K562 (cell line): ENCODE data around the gene CXCR5. TPM values are rescaled to one million over a fixed set of nuclear protein-coding genes. Genes with fewer than 3 reads are reported as not detected.

ENCODE experiments used
- BCL6 ChIP-seq: fragments of 250-450 bp; sonication (Bioruptor Pico); IDR thresholded peaks from 2 replicates; pipeline ENCODE4 v1.4.0; 2020
- BCOR ChIP-seq: fragments of 450-650 bp; IDR thresholded peaks from 2 replicates; pipeline ENCODE4 v1.6.1; 2016
- CEBPB ChIP-seq: fragments of 450-650 bp; IDR thresholded peaks from 2 replicates; pipeline ENCODE4 v1.6.1; 2016; ENCODE audit warnings: missing genetic modification characterization, missing compliant biosample characterization
- DDX20 ChIP-seq: fragments of 450-650 bp; IDR thresholded peaks from 2 replicates; pipeline ENCODE4 v1.6.1; 2016; ENCODE audit warnings: missing genetic modification characterization, low read depth, mild to moderate bottlenecking, missing compliant biosample characterization, moderate library complexity
- E2F3 ChIP-seq: fragments of 250-450 bp; sonication (Bioruptor Pico); IDR thresholded peaks from 2 replicates; pipeline ENCODE4 v1.4.0; 2020; ENCODE audit warnings: mild to moderate bottlenecking
- EP400 ChIP-seq: fragments of 450-650 bp; IDR thresholded peaks from 2 replicates; pipeline ENCODE4 v1.6.1; 2017; ENCODE audit warnings: antibody characterized with exemption, mild to moderate bottlenecking, moderate library complexity
- ETS2 ChIP-seq: IDR thresholded peaks from 2 replicates; pipeline ENCODE4 v1.6.1; 2016; ENCODE audit warnings: borderline replicate concordance, missing genetic modification characterization, mild to moderate bottlenecking, moderate library complexity, missing compliant biosample characterization; ENCODE audit not compliant: poor library complexity, severe bottlenecking
- HDAC2 ChIP-seq: fragments of 450-650 bp; IDR thresholded peaks from 2 replicates; pipeline ENCODE4 v1.6.1; 2016; ENCODE audit warnings: mild to moderate bottlenecking
- HLTF ChIP-seq: fragments of 450-650 bp; IDR thresholded peaks from 2 replicates; pipeline ENCODE4 v1.6.1; 2016
- IRF9 ChIP-seq: fragments of 450-650 bp; IDR thresholded peaks from 2 replicates; pipeline ENCODE4 v1.6.1; 2016; ENCODE audit warnings: missing biosample characterization, missing genetic modification characterization
- KAT8 ChIP-seq: fragments of 450-650 bp; IDR thresholded peaks from 2 replicates; pipeline ENCODE4 v1.6.1; 2016; ENCODE audit warnings: low read depth, mild to moderate bottlenecking
- KLF16 ChIP-seq: IDR thresholded peaks from 2 replicates; pipeline ENCODE4 v1.6.1; 2016; ENCODE audit warnings: antibody characterized with exemption
- NFIC ChIP-seq: fragments of 450-650 bp; IDR thresholded peaks from 2 replicates; pipeline ENCODE4 v1.6.1; 2017; ENCODE audit warnings: mild to moderate bottlenecking, inconsistent platforms
- NR1H2 ChIP-seq: sonication (generic); formaldehyde crosslinking; IDR thresholded peaks from 2 replicates; pipeline ENCODE4 v1.4.0; 2020; ENCODE audit warnings: mild to moderate bottlenecking, missing genetic modification reagents
- NRF1 ChIP-seq, 2 experiments: fragments of 450-650 bp; IDR thresholded peaks in 1 of 2; conservative IDR thresholded peaks in 1 of 2; 2 replicates each; pipeline ENCODE4 v1.6.1; 2014; ENCODE audit warnings: mild to moderate bottlenecking in 2 of 2
- POLR2H ChIP-seq: IDR thresholded peaks from 2 replicates; pipeline ENCODE4 v1.6.1; 2016; ENCODE audit warnings: missing genetic modification characterization, low read depth, mild to moderate bottlenecking, control low read depth, missing compliant biosample characterization, moderate library complexity
- RBM22 ChIP-seq: fragments of 200-400 bp; formaldehyde crosslinking; IDR thresholded peaks from 2 replicates; pipeline ENCODE4 v1.6.1; 2018; ENCODE audit warnings: low read length, low read depth; ENCODE audit not compliant: poor library complexity, severe bottlenecking
- SMARCA4 ChIP-seq: fragments of 450-650 bp; IDR thresholded peaks from 2 replicates; pipeline ENCODE4 v1.6.1; 2016
- SNIP1 ChIP-seq: fragments of 450-650 bp; IDR thresholded peaks from 2 replicates; pipeline ENCODE4 v1.7.1; 2017; ENCODE audit warnings: low read depth, mild to moderate bottlenecking
- SPI1 ChIP-seq: IDR thresholded peaks from 2 replicates; pipeline ENCODE4 v1.6.1; 2011; ENCODE audit warnings: low read depth, low read length, control low read depth, borderline replicate concordance
- ZBED1 ChIP-seq: IDR thresholded peaks from 2 replicates; pipeline ENCODE4 v1.6.1; 2014
- ZEB2 ChIP-seq: fragments of 450-650 bp; IDR thresholded peaks from 2 replicates; pipeline ENCODE4 v1.6.1; 2016
- ZKSCAN1 ChIP-seq: fragments of 150-350 bp; IDR thresholded peaks from 2 replicates; pipeline ENCODE4 v1.6.1; 2016; ENCODE audit warnings: low read depth, low read length
- ZNF224 ChIP-seq: sonication (generic); formaldehyde crosslinking; IDR thresholded peaks from 2 replicates; pipeline ENCODE4 v1.8.0; 2022; ENCODE audit warnings: mild to moderate bottlenecking, missing genetic modification reagents
- ZNF717 ChIP-seq: fragments of 250-450 bp; sonication (Bioruptor Pico); IDR thresholded peaks from 2 replicates; pipeline ENCODE4 v1.5.0; 2021
- polyA plus RNA-seq, 8 experiments: library from polyadenylated mRNA; depleted of rRNA in 4 of 8; stranded (reverse) in 5 of 8; unstranded in 3 of 8; fragments of >200 nt; fragmentation: Nextera tagmentation in 2 of 8; fragmentation: Illumina TruSeq in 1 of 8; extraction: Ambion mirVana in 2 of 8; extraction: Trizol in 1 of 8; gene quantifications; 2 replicates each; pipeline versions ENCODE4 v1.2.1 to v1.2.3, GENCODE V29; 2011 to 2014; ENCODE audit warnings: inconsistent platforms in 1 of 8, missing spikeins in 1 of 8
- total RNA-seq, 7 experiments: library from RNA; depleted of rRNA in 6 of 7; stranded (reverse); fragments of >200 nt in 6 of 7; fragmentation: Illumina TruSeq in 2 of 7; extraction: Trizol in 2 of 7; gene quantifications; 2 replicates each; pipeline versions ENCODE4 v1.2.1 to v1.2.3, GENCODE V29; 2011 to 2021; ENCODE audit warnings: low replicate concordance in 1 of 7

The CXCR5 gene
- total and polyA plus RNA-seq, 9 of the 15 experiments (the other 6 are each of a cell fraction or from before 2014, with no cell fraction given): 0.03 to 0.06 TPM; not detected in 7

GRCh38 chr11:118917481-118918127 lies 33.9 kb downstream of the CXCR5 start (continued):
- TF ChIP-seq SPI1 (0 out of 2 replicates have a peak, but pooled peaks have one; percentile 15), ZNF224 (no peak), ETS2 (tag) (no peak), DDX20 (tag) (no peak), KAT8 (no peak), NRF1 (conservative IDR thresholded peaks at IDR 0.05 in 1 of 2, IDR thresholded peaks at IDR 0.05 in 1 of 2) (no peak), HDAC2 (no peak), POLR2H (tag) (no peak), NR1H2 (CRISPR knock-in tag) (no peak), NFIC (no peak), CEBPB (tag) (peak; percentile 88), IRF9 (tag) (no peak), RBM22 (no peak), ZNF717 (CRISPR knock-in tag) (no peak), BCL6 (CRISPR knock-in tag) (no peak), ZBED1 (no peak), EP400 (no peak), HLTF (no peak), ZEB2 (peak; percentile 59; the same call in 1 of the 2 replicates), KLF16 (no peak), SMARCA4 (no peak), SNIP1 (no peak), E2F3 (CRISPR knock-in tag) (no peak), BCOR (no peak), ZKSCAN1 (no peak)
- TF ChIP-seq, all 486 proteins: peak for 9
